ENCODE results near the gene STPG3. TPM values are rescaled to one million over a fixed set of nuclear protein-coding genes. Genes with fewer than 3 reads are reported as not detected.

The STPG3 gene
- total and polyA plus RNA-seq, 2 of the 13 experiments (the other 11 are each of a cell fraction or from before 2014, with no cell fraction given) = not detected

GRCh38 chr9:137302118-137302448 lies 51.0 kb downstream of the STPG3 start, which contains the start of gene NRARP (continued):
- TF ChIP-seq POLR2G (IDR thresholded peaks at IDR 0.05; ENCODE audit: low read depth, low read length) = peak; percentile 63; the same call in 1 of the 2 replicates
- TF ChIP-seq NFYB (CRISPR knock-in tag; IDR thresholded peaks at IDR 0.05) = peak; percentile 37

DNA sequence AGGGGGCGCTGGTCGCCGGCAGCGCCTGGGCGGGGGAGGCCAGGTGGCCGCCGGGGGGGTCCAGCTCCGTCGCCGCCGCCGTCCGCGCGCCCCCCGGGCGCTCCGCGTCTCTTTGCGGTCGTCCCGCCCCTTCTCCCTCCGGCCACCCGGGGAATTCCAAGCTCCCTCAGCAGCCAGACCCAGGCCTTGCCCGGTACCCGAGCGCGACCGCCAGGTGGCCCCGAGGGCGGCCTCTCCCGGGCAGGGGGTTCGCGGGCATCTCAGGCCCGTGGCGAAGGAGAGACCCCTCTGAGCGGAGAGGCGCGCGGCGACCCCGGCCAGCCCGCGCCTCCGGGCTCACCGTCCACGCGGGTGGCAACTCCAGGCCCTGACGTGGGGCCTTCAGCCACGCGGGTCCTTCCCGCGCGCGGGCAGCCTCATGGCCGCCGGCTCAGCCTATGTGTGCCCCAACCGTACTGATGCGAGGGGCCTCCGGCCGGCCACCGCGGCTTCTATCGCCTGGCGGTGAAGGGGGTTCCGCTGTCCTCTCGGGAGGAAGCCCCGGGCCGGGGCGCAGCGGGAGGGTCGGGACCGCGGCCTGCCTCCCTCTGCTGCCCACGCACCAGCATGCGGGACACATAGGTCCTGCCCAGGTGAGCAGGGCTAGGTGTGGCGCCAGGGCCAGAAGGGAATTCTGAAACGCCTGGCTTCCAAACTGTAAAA lies 51.5 kb downstream of the STPG3 start:
- intact Hi-C loops (cut with micrococcal nuclease; ENCODE audit: unreplicated experiment) = loop anchor here (10.0 kb wide), 1 partner anchor 102 kb away; no protein-coding TSS in a partner anchor
- peaks cover 14 to 77% of the 10 kb centered on the region in 2 experiments for H3K27me3 ChIP-seq (ENCODE audit: control insufficient read depth in 1 of 2, insufficient read depth in 2 of 2, low read length in 2 of 2)
- peaks cover 71% of the 10 kb centered on the region for H3K4me1 ChIP-seq (ENCODE audit: insufficient read depth, low read length)
- no peaks in the 10 kb centered on the region for H4K20me1 ChIP-seq (ENCODE audit: insufficient read depth, low read length)
- no peak overlapping the region for H3K27ac ChIP-seq (ENCODE audit: extremely low read length, insufficient read depth, low read length)
- no peaks in the 10 kb centered on the region for H3K36me3 ChIP-seq (replicated peaks in 1 of 2; ENCODE audit: control insufficient read depth in 1 of 2, insufficient read depth in 2 of 2, low read length in 2 of 2)
- H2AFZ ChIP-seq (ENCODE audit: low read length) = no peak overlapping the region
- H3K9ac ChIP-seq (ENCODE audit: insufficient read depth, low read depth, low read length) = no peak overlapping the region
- no peaks in the 10 kb centered on the region for H3K9me3 ChIP-seq (ENCODE audit: low read length)
- H3K4me2 ChIP-seq (ENCODE audit: low read depth, low read length) = peak overlapping the region; percentile 45; the same call in 1 of the 2 replicates
- in situ Hi-C loops (cut with HindIII; ENCODE audit: extremely low pct_ligation_motif_present, low pct_unique_long_range_greater_than_20kb) = no loop called here
- no peak for FAIRE-seq
- peak overlapping the region in 2 of 3 experiments; percentile 36 to 52; a peak in 3 of 6 replicates for H3K4me3 ChIP-seq (replicated peaks in 1 of 3; ENCODE audit: insufficient read depth in 1 of 3, low read depth in 2 of 3, low read length in 3 of 3)
- POLR2A ChIA-PET = interaction anchor here (0.9 to 1.9 kb wide), 7 partner anchors 8 to 146 kb away, joined by 3 to 6 read pairs (median 5); partner anchors contain the start of genes ENTPD8, EXD3, NOXA1 and TOR4A
- CTCF ChIA-PET (ENCODE audit: low intra/inter-chr PET ratio, low total read pairs) = no interaction called here
- no peak for DNase-seq (ENCODE audit: low spot score)
- ATAC-seq = peak; percentile 6; the same call in 1 of the 3 replicates
- no peaks in the 10 kb centered on the region for H3K79me2 ChIP-seq (ENCODE audit: insufficient read depth, low read length)
- no TSS peak for BruUV-seq (replicated peaks)
- WGBS (ENCODE audit: low lambda C conversion rate) = 29% methylated on average over 12 of the region's 78 CpGs
- TF ChIP-seq HOXA3 (CRISPR knock-in tag; IDR thresholded peaks at IDR 0.05) (peak; percentile 30; the same call in 1 of the 2 replicates), IKZF1 (IDR thresholded peaks at IDR 0.05) (no peak), HNRNPLL (IDR thresholded peaks at IDR 0.05; ENCODE audit: low read depth, low read length, poor library complexity, severe bottlenecking) (peak; percentile 20), ZBTB14 (CRISPR knock-in tag; IDR thresholded peaks at IDR 0.05) (peak; percentile 16; the same call in 1 of the 2 replicates), MATR3 (CRISPR knock-in tag; IDR thresholded peaks at IDR 0.05) (no peak), MYC (CRISPR knock-in tag; IDR thresholded peaks at IDR 0.05; ENCODE audit: borderline replicate concordance) (0 out of 2 replicates have a peak, but pooled peaks have one; percentile 23), ZBTB38 (CRISPR knock-in tag; IDR thresholded peaks at IDR 0.05) (peak; percentile 31; the same call in 1 of the 2 replicates), ZNF777 (CRISPR knock-in tag; IDR thresholded peaks at IDR 0.05) (peak; percentile 49)
- TF ChIP-seq, protein P1, sequence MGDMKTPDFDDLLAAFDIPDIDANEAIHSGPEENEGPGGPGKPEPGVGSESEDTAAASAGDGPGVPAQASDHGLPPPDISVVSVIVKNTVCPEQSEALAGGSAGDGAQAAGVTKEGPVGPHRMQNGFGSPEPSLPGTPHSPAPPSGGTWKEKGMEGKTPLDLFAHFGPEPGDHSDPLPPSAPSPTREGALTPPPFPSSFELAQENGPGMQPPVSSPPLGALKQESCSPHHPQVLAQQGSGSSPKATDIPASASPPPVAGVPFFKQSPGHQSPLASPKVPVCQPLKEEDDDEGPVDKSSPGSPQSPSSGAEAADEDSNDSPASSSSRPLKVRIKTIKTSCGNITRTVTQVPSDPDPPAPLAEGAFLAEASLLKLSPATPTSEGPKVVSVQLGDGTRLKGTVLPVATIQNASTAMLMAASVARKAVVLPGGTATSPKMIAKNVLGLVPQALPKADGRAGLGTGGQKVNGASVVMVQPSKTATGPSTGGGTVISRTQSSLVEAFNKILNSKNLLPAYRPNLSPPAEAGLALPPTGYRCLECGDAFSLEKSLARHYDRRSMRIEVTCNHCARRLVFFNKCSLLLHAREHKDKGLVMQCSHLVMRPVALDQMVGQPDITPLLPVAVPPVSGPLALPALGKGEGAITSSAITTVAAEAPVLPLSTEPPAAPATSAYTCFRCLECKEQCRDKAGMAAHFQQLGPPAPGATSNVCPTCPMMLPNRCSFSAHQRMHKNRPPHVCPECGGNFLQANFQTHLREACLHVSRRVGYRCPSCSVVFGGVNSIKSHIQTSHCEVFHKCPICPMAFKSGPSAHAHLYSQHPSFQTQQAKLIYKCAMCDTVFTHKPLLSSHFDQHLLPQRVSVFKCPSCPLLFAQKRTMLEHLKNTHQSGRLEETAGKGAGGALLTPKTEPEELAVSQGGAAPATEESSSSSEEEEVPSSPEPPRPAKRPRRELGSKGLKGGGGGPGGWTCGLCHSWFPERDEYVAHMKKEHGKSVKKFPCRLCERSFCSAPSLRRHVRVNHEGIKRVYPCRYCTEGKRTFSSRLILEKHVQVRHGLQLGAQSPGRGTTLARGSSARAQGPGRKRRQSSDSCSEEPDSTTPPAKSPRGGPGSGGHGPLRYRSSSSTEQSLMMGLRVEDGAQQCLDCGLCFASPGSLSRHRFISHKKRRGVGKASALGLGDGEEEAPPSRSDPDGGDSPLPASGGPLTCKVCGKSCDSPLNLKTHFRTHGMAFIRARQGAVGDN (CRISPR knock-in tag; IDR thresholded peaks at IDR 0.05) = peak; percentile 44; the same call in 1 of the 2 replicates
- TF ChIP-seq, protein P2, sequence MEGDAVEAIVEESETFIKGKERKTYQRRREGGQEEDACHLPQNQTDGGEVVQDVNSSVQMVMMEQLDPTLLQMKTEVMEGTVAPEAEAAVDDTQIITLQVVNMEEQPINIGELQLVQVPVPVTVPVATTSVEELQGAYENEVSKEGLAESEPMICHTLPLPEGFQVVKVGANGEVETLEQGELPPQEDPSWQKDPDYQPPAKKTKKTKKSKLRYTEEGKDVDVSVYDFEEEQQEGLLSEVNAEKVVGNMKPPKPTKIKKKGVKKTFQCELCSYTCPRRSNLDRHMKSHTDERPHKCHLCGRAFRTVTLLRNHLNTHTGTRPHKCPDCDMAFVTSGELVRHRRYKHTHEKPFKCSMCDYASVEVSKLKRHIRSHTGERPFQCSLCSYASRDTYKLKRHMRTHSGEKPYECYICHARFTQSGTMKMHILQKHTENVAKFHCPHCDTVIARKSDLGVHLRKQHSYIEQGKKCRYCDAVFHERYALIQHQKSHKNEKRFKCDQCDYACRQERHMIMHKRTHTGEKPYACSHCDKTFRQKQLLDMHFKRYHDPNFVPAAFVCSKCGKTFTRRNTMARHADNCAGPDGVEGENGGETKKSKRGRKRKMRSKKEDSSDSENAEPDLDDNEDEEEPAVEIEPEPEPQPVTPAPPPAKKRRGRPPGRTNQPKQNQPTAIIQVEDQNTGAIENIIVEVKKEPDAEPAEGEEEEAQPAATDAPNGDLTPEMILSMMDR (CRISPR knock-in tag; IDR thresholded peaks at IDR 0.05) = peak; percentile 34
- TF ChIP-seq, protein P3, sequence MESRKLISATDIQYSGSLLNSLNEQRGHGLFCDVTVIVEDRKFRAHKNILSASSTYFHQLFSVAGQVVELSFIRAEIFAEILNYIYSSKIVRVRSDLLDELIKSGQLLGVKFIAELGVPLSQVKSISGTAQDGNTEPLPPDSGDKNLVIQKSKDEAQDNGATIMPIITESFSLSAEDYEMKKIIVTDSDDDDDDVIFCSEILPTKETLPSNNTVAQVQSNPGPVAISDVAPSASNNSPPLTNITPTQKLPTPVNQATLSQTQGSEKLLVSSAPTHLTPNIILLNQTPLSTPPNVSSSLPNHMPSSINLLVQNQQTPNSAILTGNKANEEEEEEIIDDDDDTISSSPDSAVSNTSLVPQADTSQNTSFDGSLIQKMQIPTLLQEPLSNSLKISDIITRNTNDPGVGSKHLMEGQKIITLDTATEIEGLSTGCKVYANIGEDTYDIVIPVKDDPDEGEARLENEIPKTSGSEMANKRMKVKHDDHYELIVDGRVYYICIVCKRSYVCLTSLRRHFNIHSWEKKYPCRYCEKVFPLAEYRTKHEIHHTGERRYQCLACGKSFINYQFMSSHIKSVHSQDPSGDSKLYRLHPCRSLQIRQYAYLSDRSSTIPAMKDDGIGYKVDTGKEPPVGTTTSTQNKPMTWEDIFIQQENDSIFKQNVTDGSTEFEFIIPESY (CRISPR knock-in tag; IDR thresholded peaks at IDR 0.05) = peak; percentile 87

Measured in HepG2 (cell line).